Measurements from ENCODE around the gene TRMT13.
"Not testable (repeated sequence)": the region's sequence is repeated elsewhere in the genome, so short reads cannot be mapped to it uniquely, and the experiment has no call there.

The TRMT13 gene

GRCh38 chr1:100164702-100165101 lies 31.7 kb downstream of the TRMT13 start:
- DNase-seq = no peak

- no peak for DNase-seq
Observed at GRCh38 chr1:100168051-100168450, 35.1 kb downstream of the TRMT13 start.

GRCh38 chr1:100177295-100178041 lies 44.5 kb downstream of the TRMT13 start:
- no peak for DNase-seq

GRCh38 chr1:100178091-100178490 lies 45.1 kb downstream of the TRMT13 start, which contains the start of gene LRRC39:
TSS of gene LRRC39 (minus strand) at chr1:100178256. CDS start at chr1:100168516, 9,740 bp downstream.
- DNase-seq = no peak

GRCh38 chr1:100183370-100183769 lies 50.4 kb downstream of the TRMT13 start:
- no peak for DNase-seq

GRCh38 chr1:100184536-100184935 lies 51.6 kb downstream of the TRMT13 start:
- DNase-seq = no peak

GRCh38 chr1:100187912-100188311 lies 54.9 kb downstream of the TRMT13 start:
- peak; percentile 3 to 56 for DNase-seq

- DNase-seq = peak; percentile 83 to 86
Observed at GRCh38 chr1:100188617-100189016, 55.7 kb downstream of the TRMT13 start.

GRCh38 chr1:100198596-100198995 lies 65.6 kb downstream of the TRMT13 start:
- DNase-seq = no peak

GRCh38 chr1:100200060-100200459 lies 67.1 kb downstream of the TRMT13 start:
- DNase-seq = not testable (repeated sequence)
